NK-92 (cell line): ENCODE results near the gene F13B.
"Not testable (repeated sequence)": the region's sequence is repeated elsewhere in the genome, so short reads cannot be mapped to it uniquely, and the experiment has no call there.

Source experiments
- DNase-seq: peaks from one replicate; lab custom pipeline; 2025; ENCODE audit not compliant: unreplicated experiment; lab: John Stamatoyannopoulos, UW

F13B gene

GRCh38 chr1:197042676-197043341 is 24.3 kb downstream of the F13B start:
- no peak for DNase-seq

GRCh38 chr1:197041486-197042353 is 25.3 kb downstream of the F13B start:
- DNase-seq = no peak

GRCh38 chr1:197036861-197037260 is 30.2 kb downstream of the F13B start:
- DNase-seq = no peak

GRCh38 chr1:197034631-197035339 is 32.3 kb downstream of the F13B start:
- not testable (repeated sequence) for DNase-seq

GRCh38 chr1:197029749-197030148 is 37.3 kb downstream of the F13B start:
- no peak for DNase-seq

GRCh38 chr1:197027359-197027758 is 39.7 kb downstream of the F13B start:
- no peak for DNase-seq

- no peak for DNase-seq
These were observed 42.6 kb downstream of the F13B start for GRCh38 chr1:197024460-197024859.

GRCh38 chr1:197021716-197022115 is 45.3 kb downstream of the F13B start:
- DNase-seq = no peak

- DNase-seq = no peak
These were observed 49.4 kb downstream of the F13B start for GRCh38 chr1:197017558-197018146.

- DNase-seq = no peak
These were observed 50.3 kb downstream of the F13B start for GRCh38 chr1:197016751-197017150.

GRCh38 chr1:197013234-197013633 is 53.8 kb downstream of the F13B start:
- no peak for DNase-seq

GRCh38 chr1:197011614-197012013 is 55.4 kb downstream of the F13B start:
- DNase-seq = no peak

GRCh38 chr1:197008861-197009260 is 58.2 kb downstream of the F13B start:
- DNase-seq = no peak

GRCh38 chr1:197003132-197003531 is 63.9 kb downstream of the F13B start:
- no peak for DNase-seq

- DNase-seq = no peak
These were observed 65.2 kb downstream of the F13B start for GRCh38 chr1:197001828-197002227.

- DNase-seq = no peak
These were observed 69.6 kb downstream of the F13B start for GRCh38 chr1:196997423-196997822.

GRCh38 chr1:196993916-196994315 is 73.1 kb downstream of the F13B start:
- no peak for DNase-seq

GRCh38 chr1:196991919-196992651 is 75.0 kb downstream of the F13B start:
- not testable (repeated sequence) for DNase-seq
